ENCODE measurements around the gene CBR4. TPM values are rescaled to one million over a fixed set of nuclear protein-coding genes. Genes with fewer than 3 reads are reported as not detected.
"Not testable (repeated sequence)": the region's sequence is repeated elsewhere in the genome, so short reads cannot be mapped to it uniquely, and the experiment has no call there.

CBR4 gene
- total RNA-seq, 2 donors from 2014 or later: 14.5 to 17.1 TPM

GRCh38 chr4:169037506-169037905 is 27.5 kb upstream of the CBR4 start:
- DNase-seq (no peak), ATAC-seq (no peak)
- intact Hi-C loops (cut with DNase I): no loop called here

GRCh38 chr4:169035871-169036620 is 26.0 kb upstream of the CBR4 start:
- intact Hi-C loops (cut with DNase I): not testable (repeated sequence)

GRCh38 chr4:169033660-169034059 is 23.6 kb upstream of the CBR4 start:
- DNase-seq: peak; percentile 33
- peak in 1 of 2 donors; percentile 65 for ATAC-seq

More at GRCh38 chr4:169035871-169036620, 26.0 kb upstream of the CBR4 start:
- ATAC-seq, DNase-seq: not testable (repeated sequence)

GRCh38 chr4:169032883-169033645 is 23.0 kb upstream of the CBR4 start:
- no peak for ATAC-seq
- DNase-seq: no peak
- intact Hi-C loops (cut with DNase I): no loop called here

More at GRCh38 chr4:169033660-169034059, 23.6 kb upstream of the CBR4 start:
- intact Hi-C loops (cut with DNase I): no loop called here

GRCh38 chr4:169032194-169032593 is 22.1 kb upstream of the CBR4 start:
- DNase-seq: no peak
- no peak for ATAC-seq
- intact Hi-C loops (cut with DNase I): no loop called here

GRCh38 chr4:169031392-169031791 is 21.3 kb upstream of the CBR4 start:
- ATAC-seq (no peak), DNase-seq (no peak)
- intact Hi-C loops (cut with DNase I): no loop called here

GRCh38 chr4:169030562-169030982 is 20.5 kb upstream of the CBR4 start:
- ATAC-seq (no peak), DNase-seq (no peak)
- intact Hi-C loops (cut with DNase I): no loop called here

GRCh38 chr4:169029947-169030346 is 19.9 kb upstream of the CBR4 start:
- DNase-seq (no peak), ATAC-seq (no peak)
- intact Hi-C loops (cut with DNase I): loop anchor here (10.0 kb wide), 2 partner anchors 245 to 455 kb away; partner anchors contain the start of gene SH3RF1 (in 1 of the 2)

- intact Hi-C loops (cut with DNase I): loop anchor here (10.0 kb wide), 2 partner anchors 247 to 457 kb away; partner anchors contain the start of gene SH3RF1 (in 1 of the 2)
- ATAC-seq (no peak), DNase-seq (no peak)
Observed at GRCh38 chr4:169027663-169028062, 17.6 kb upstream of the CBR4 start.

GRCh38 chr4:169025184-169025583 is 15.1 kb upstream of the CBR4 start:
- ATAC-seq (no peak), DNase-seq (no peak)
- intact Hi-C loops (cut with DNase I): loop anchor here (2.0 to 10.0 kb wide), 3 partner anchors 250 to 460 kb away; partner anchors contain the start of gene SH3RF1 (in 1 of the 2)

- intact Hi-C loops (cut with DNase I): loop anchor here (2.0 to 10.0 kb wide), 3 partner anchors 250 to 460 kb away; partner anchors contain the start of gene SH3RF1 (in 1 of the 2)
- ATAC-seq (peak; percentile 77 to 85), DNase-seq (no peak)
Observed at GRCh38 chr4:169024762-169025161, 14.7 kb upstream of the CBR4 start.

- intact Hi-C loops (cut with DNase I): no loop called here
- no peak for ATAC-seq
- no peak for DNase-seq
Observed at GRCh38 chr4:169018406-169018805, 8.4 kb upstream of the CBR4 start.

- intact Hi-C loops (cut with DNase I): no loop called here
- no peak for ATAC-seq
- no peak for DNase-seq
Observed at GRCh38 chr4:169017971-169018370, 7.9 kb upstream of the CBR4 start.

- intact Hi-C loops (cut with DNase I): no loop called here
- DNase-seq: no peak
- no peak for ATAC-seq
Observed at GRCh38 chr4:169015186-169015623, 5.2 kb upstream of the CBR4 start.

GRCh38 chr4:169014586-169014985 is 4.5 kb upstream of the CBR4 start:
- DNase-seq: no peak
- ATAC-seq: no peak
- intact Hi-C loops (cut with DNase I): no loop called here

- intact Hi-C loops (cut with DNase I): no loop called here
Observed at GRCh38 chr4:169013396-169013795, 3.3 kb upstream of the CBR4 start.

GRCh38 chr4:169012049-169012448 is 2.0 kb upstream of the CBR4 start:
- intact Hi-C loops (cut with DNase I): no loop called here
- no peak for DNase-seq
- no peak for ATAC-seq

More at GRCh38 chr4:169013396-169013795, 3.3 kb upstream of the CBR4 start:
- ATAC-seq (no peak), DNase-seq (no peak)

GRCh38 chr4:169009286-169010124 is 550 bp downstream of the CBR4 start:
- ATAC-seq: peak; percentile 57 to 75
- intact Hi-C loops (cut with DNase I): no loop called here
- peak; percentile 70 for DNase-seq

- ATAC-seq (no peak), DNase-seq (no peak)
- intact Hi-C loops (cut with DNase I): no loop called here
Observed at GRCh38 chr4:169005453-169006099, 4.5 kb downstream of the CBR4 start.
